ENCODE data around the gene ST3GAL3. TPM values are rescaled to one million over a fixed set of nuclear protein-coding genes. Genes with fewer than 3 reads are reported as not detected.

The ST3GAL3 gene
- total RNA-seq, 1 experiment from 2014 or later, result 8.6 TPM

- ChIA-PET POLR2A (no interaction called here), CTCF (no interaction called here)
- peak; percentile 59 for ATAC-seq
- H3K27me3 Mint-ChIP-seq (ENCODE audit: low read depth), result no peaks in the 10 kb centered on the region
- peaks cover 19% of the 10 kb centered on the region; the same call in 1 of the 2 replicates for H3K4me1 Mint-ChIP-seq
- H3K36me3 Mint-ChIP-seq, result no peaks in the 10 kb centered on the region; the same call in 1 of the 2 replicates
- no peaks in the 10 kb centered on the region for H3K9me3 Mint-ChIP-seq
- no peak overlapping the region for H3K27ac Mint-ChIP-seq
- no peak overlapping the region for H3K4me3 Mint-ChIP-seq
- no peak for DNase-seq (ENCODE audit: low spot score)
- TF ChIP-seq FOXP1 (CRISPR knock-in tag; IDR thresholded peaks at IDR 0.05; ENCODE audit: borderline replicate concordance) (no peak), USF1 (CRISPR knock-in tag; IDR thresholded peaks at IDR 0.05) (no peak), ELF4 (CRISPR knock-in tag; IDR thresholded peaks at IDR 0.05; ENCODE audit: low read depth) (no peak), CREM (CRISPR knock-in tag; IDR thresholded peaks at IDR 0.05) (no peak), NR2C2 (CRISPR knock-in tag; IDR thresholded peaks at IDR 0.05) (no peak), ESRRA (CRISPR knock-in tag; IDR thresholded peaks at IDR 0.05; ENCODE audit: borderline replicate concordance) (no peak), OVOL2 (CRISPR knock-in tag; IDR thresholded peaks at IDR 0.05; ENCODE audit: borderline replicate concordance) (no peak), ATF1 (CRISPR knock-in tag; IDR thresholded peaks at IDR 0.05) (no peak), ERG (CRISPR knock-in tag; IDR thresholded peaks at IDR 0.05) (no peak), RORB (CRISPR knock-in tag; IDR thresholded peaks at IDR 0.05) (no peak), E2F5 (CRISPR knock-in tag; IDR thresholded peaks at IDR 0.05) (no peak), JAZF1 (CRISPR knock-in tag; IDR thresholded peaks at IDR 0.05) (no peak)
- TF ChIP-seq, protein P1, sequence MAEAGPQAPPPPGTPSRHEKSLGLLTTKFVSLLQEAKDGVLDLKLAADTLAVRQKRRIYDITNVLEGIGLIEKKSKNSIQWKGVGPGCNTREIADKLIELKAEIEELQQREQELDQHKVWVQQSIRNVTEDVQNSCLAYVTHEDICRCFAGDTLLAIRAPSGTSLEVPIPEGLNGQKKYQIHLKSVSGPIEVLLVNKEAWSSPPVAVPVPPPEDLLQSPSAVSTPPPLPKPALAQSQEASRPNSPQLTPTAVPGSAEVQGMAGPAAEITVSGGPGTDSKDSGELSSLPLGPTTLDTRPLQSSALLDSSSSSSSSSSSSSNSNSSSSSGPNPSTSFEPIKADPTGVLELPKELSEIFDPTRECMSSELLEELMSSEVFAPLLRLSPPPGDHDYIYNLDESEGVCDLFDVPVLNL (CRISPR knock-in tag; IDR thresholded peaks at IDR 0.05; ENCODE audit: borderline replicate concordance, low read depth), result no peak
- TF ChIP-seq, protein P2, sequence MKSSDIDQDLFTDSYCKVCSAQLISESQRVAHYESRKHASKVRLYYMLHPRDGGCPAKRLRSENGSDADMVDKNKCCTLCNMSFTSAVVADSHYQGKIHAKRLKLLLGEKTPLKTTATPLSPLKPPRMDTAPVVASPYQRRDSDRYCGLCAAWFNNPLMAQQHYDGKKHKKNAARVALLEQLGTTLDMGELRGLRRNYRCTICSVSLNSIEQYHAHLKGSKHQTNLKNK (CRISPR knock-in tag; IDR thresholded peaks at IDR 0.05), result no peak
- TF ChIP-seq, protein P3, sequence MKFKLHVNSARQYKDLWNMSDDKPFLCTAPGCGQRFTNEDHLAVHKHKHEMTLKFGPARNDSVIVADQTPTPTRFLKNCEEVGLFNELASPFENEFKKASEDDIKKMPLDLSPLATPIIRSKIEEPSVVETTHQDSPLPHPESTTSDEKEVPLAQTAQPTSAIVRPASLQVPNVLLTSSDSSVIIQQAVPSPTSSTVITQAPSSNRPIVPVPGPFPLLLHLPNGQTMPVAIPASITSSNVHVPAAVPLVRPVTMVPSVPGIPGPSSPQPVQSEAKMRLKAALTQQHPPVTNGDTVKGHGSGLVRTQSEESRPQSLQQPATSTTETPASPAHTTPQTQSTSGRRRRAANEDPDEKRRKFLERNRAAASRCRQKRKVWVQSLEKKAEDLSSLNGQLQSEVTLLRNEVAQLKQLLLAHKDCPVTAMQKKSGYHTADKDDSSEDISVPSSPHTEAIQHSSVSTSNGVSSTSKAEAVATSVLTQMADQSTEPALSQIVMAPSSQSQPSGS (CRISPR knock-in tag; IDR thresholded peaks at IDR 0.05; ENCODE audit: borderline replicate concordance, low read depth), result no peak
- TF ChIP-seq, protein P4, sequence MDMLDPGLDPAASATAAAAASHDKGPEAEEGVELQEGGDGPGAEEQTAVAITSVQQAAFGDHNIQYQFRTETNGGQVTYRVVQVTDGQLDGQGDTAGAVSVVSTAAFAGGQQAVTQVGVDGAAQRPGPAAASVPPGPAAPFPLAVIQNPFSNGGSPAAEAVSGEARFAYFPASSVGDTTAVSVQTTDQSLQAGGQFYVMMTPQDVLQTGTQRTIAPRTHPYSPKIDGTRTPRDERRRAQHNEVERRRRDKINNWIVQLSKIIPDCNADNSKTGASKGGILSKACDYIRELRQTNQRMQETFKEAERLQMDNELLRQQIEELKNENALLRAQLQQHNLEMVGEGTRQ (CRISPR knock-in tag; IDR thresholded peaks at IDR 0.05), result no peak
- TF ChIP-seq, protein P5, sequence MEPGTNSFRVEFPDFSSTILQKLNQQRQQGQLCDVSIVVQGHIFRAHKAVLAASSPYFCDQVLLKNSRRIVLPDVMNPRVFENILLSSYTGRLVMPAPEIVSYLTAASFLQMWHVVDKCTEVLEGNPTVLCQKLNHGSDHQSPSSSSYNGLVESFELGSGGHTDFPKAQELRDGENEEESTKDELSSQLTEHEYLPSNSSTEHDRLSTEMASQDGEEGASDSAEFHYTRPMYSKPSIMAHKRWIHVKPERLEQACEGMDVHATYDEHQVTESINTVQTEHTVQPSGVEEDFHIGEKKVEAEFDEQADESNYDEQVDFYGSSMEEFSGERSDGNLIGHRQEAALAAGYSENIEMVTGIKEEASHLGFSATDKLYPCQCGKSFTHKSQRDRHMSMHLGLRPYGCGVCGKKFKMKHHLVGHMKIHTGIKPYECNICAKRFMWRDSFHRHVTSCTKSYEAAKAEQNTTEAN (CRISPR knock-in tag; IDR thresholded peaks at IDR 0.05), result no peak
These were observed 180.4 kb downstream of the ST3GAL3 start for GRCh38 chr1:43887748-43888147.

DNA sequence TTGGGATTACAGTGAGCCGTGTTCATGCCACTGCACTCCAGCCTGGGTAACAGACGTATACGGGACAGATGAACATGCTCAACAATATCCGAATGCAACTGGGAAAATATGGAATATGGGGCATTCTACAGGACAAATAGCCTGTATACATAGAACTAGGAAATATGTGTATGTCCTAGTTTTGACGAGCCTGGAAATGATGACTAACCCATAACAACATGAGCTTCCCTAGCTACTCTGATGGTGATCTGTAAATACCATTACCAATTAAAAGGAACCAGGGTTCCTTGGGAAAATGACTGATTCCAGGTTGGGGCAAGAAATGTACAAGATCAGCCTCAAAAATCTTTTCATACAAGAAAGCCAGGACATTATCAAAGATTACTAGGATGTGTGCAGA, 183.5 kb downstream of the ST3GAL3 start:
- ChIA-PET CTCF (interaction anchor here (2.6 kb wide), 1 partner anchor 44 kb away, joined by 11 read pairs; no protein-coding TSS in a partner anchor), POLR2A (no interaction called here)
- ATAC-seq (no peak), DNase-seq (ENCODE audit: low spot score) (no peak)
- TF ChIP-seq ZNF281 (CRISPR knock-in tag; IDR thresholded peaks at IDR 0.05), result no peak
- no peak for TF ChIP-seq ERG (CRISPR knock-in tag; IDR thresholded peaks at IDR 0.05)
- TF ChIP-seq RORB (CRISPR knock-in tag; IDR thresholded peaks at IDR 0.05), result no peak
- Mint-ChIP-seq H3K4me1 (peaks cover 14% of the 10 kb centered on the region; the same call in 1 of the 2 replicates), H3K27me3 (ENCODE audit: low read depth) (no peaks in the 10 kb centered on the region), H3K4me3 (no peak overlapping the region), H3K36me3 (no peaks in the 10 kb centered on the region; the same call in 1 of the 2 replicates), H3K27ac (no peak overlapping the region), H3K9me3 (no peaks in the 10 kb centered on the region)

Measured in WTC11 (cell line).